GM04504 (cell line): ENCODE measurements around the gene LRIT1.

ENCODE experiments used
- DNase-seq: peaks from one replicate; pipeline ENCODE4 v3.0.0-alpha.2; 2012; ENCODE audit warnings: low read depth

LRIT1 gene

DNA sequence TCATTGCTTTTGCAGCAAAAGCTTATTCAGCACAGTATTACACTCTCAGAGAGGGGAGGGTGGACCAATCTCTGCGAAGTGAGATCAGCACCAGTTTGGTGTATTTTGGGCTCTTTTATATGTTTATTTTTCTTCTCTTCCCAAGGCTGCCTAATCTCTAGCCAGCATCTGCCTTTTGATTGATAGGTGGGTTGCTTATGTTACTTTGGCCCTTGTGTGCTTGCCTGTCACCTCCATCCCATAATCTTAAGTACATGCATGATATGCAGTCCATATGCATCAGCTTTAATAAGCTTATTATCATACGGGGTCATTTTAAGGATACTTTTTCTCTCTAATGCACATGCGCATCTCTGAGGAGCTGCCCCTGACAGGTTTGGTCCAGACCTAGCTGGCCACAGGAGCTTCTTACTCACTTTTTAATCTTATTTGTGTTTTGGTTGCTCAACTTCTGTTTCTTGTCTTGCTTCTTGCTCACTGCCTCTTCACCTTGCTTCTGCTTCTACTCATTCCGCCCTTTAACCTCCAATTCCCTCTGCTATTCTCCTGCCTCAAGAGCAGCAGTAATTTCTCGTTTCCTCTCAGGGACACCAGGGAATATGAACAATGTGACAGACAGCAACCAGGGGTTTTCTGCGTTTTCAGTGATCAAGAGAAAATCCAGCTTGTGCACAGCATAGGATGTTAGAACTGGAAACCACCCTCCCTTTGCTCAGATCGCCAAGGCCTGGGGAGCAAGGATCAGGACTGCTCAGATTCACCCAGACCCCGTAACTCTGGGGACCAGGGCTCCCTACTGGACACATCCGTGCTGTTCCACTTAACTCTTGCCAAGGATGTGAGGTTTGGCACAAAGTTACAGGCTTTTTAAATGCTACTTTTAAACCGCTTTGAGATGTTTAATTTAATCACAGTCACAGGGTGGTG, 13.5 kb upstream of the LRIT1 start:
- no peak for DNase-seq

DNA sequence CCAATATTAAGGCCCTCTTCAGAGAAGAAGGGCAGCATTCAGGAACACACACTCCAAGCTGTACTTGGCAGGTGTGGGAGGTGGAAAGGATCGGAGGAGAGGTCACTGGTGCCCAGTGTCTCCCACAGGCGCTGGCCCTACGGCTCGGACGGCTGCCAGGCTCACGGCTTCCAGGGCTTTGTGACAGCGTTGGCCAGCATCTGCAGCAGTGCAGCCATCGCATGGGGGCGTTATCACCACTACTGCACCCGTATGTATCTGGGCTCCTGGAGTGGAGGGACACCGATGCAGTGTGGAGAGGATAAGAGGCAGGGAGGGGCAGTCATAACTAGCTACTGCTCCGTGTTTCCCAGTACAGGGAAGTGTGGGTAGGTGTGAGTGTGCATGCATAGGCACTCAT, 7.4 kb upstream of the LRIT1 start:
- no peak for DNase-seq

DNA sequence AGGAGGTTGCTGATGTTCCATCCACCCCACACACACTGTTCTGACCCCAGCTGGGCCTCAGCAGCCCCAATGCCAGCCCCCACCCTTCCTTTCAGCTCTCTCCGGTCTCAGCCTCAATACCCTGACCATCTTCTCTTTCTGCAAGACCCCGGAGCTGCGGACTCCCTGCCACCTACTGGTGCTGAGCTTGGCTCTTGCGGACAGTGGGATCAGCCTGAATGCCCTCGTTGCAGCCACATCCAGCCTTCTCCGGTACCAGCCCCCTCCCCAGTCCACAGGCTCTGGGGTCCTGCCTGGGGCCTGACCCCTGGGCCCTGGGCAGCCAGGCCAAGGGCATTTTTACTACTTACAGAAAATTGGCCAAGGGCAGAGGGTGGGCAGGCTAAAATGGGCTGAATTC, 6.2 kb upstream of the LRIT1 start:
- DNase-seq: no peak

DNA sequence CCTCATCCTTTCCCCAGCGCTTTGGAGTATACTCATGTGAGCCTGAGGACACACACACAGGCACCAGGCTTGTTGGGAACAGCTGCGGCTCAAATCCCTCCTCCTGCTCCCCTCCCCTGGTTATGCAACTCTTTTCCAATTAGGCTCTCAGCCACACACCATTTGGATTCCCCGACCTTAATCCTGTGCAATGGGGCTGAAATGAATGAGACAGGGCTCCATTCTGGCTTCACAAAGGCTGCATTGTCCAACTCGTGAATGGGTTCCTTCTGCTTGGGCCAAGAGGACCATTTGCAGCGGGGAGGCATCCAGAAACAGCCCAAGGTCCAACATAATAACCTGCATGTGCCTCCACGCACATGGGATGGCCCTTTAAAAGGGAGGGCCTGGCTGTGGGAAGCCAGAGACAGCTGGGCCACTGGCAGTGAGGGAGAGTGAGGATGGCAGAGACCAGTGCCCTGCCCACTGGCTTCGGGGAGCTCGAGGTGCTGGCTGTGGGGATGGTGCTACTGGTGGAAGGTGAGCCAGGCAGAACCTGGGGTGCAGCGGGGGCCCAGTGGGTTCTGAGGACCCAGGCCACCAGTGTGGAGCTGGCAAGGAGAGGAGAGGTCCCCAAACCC, 3.4 kb upstream of the LRIT1 start, which contains the start of gene RGR:
TSS of gene RGR (plus strand) at position 403 of the 620 bp plus-strand sequence. CDS start at position 441, 38 bp downstream.
- DNase-seq: no peak

DNA sequence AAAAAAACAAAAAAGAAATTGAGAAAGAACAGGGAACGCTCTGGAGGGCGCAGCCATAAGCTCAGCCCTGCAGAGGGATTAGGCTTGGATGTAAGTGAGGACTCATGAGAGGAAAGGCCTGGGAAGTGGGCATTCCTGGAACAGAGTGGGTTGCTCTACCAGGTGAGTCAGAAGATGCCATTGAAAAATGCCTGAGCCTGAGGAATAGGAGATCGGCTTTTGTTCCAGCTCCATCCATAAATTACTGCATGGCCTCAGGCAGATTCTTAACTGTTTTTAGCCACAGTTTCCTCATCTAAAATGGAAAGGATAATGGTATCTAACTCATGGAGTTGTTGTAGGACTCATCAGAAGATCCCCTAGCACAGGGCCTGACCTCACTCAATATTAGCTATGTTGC, 2.4 kb upstream of the LRIT1 start:
- no peak for DNase-seq

DNA sequence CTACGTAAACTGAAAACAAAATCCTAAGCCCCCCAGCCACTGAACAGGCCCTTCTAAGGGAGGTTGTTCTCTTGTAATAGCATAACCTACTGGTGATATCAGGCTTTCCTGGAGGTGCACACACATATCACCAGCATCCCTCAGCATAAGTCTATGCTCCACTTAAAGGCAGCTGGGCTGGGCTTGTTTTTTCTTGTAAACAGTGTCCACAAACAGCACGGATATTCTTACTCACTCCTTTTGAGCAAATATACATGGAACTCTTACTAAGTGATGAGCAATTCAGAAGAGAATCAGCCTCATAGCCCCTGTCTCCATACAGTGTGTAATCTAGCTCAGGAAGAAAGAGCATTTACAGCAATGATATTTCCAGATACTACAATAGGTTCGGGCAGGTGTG, 2.4 kb downstream of the LRIT1 start:
- DNase-seq: no peak

DNA sequence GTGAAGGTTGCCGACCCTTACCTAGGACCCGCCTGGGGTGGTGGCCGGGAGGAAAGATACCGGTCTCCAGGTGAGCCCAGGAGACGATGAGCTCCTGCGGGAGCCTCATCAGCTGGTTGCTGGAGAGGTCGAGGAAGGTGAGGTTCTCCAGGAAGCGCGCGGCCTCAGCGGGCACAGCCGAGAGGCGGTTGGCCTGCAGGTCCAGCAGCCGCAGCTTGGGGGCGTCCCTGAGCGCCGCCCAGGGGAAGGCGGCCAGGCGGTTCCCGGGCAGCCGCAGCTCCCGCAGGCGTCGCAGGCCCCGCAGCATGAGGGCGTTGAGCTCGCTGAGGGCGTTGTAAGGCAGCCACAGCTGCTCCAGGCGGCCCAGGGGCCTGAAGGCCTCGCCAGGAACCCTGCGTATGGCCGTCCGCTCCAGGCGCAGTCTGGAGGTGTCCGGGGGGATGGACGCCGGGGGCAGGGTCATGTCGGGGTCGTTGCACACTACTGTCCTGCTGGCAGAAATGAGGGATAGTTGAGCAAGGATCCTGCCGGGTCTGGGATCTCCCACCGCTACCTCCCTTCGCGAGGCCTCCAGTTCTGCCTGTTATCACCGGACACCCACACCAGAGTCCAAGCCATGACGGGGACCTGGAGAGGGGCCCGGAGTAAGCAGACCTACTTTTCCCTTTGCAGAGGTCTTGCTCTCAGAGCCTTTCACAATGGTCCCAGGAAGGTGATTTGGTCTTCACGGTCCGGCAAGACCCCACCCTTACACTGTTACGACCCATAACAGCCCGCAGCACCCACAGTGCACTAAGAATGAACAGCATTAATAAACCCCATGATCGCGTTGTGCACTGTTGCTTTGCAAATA, 3.9 kb downstream of the LRIT1 start:
- no peak for DNase-seq

DNA sequence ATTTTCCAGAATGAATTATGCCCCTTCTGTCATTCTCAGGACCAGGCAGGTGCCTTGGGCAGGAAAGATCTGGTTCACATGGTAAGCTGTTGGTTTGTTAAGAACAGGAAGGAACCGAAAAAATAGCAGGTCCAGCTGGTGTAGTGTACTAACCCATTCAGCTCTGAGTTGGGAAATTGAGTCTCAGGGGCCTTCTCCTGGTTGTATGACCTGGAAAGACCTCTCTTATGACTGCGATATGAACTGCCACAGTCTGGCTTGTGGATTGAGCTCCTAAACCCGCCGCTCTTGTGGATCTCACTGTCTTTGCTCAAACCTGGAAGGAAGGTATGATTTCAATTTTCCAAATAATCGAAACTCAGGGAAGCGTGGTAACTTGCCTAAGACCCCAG, 4.5 kb downstream of the LRIT1 start:
- no peak for DNase-seq

DNA sequence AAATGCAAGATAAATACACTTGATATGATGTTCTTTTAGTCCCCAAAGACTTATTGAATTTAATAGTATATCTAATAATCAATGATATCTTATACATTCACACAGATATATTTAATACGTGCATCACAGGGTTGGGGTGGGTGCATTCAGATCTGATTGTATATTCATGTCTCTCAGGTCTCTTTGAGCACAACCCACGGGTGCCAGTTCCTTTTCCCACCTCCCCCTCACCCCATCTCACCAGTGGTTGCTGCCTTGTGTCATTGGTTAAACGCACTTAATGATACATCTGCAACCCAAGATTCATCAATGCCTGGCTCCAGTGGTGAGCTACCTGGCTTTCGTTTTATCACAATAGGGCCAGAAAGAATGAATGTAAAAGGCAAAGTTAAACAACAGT, 6.2 kb downstream of the LRIT1 start:
- no peak for DNase-seq

DNA sequence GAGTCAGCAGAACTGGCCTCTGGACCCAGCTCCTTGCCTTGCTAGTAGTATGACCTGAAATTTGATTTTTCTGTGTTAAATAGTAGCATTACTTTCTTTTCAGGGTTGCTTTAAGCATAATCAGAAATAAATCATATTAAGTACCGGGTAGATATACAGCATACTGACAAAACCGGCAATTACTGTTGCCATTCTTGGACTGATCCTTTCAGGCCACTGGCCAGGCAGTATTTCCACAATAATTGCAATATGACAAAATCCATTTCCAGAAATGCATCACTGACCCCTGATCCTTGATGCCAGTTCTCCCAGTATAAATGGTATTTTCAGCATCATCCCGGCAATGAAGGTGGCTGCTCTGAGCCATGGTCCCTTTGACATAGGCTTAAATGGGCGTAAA, 6.9 kb downstream of the LRIT1 start:
- DNase-seq: no peak

DNA sequence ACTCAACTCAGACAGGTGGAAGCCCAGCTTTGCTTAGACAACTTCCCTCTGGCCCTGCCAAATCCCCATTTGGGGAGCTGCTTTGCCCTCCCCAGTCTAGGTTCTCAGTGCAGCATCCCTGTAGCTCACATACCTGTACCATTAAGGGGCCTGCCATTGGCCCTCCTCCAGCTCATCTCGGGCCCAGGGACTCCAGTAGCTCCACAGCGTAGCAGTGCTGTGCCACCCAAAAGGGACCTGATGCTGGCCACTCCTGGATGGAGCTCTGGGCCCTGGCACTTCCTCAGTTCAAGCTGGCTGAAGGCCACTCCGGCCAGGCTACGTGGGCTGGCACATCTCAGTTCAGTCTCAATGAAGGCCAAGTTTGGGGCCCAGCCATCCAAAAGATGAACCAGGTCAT, 7.4 kb downstream of the LRIT1 start:
- DNase-seq: no peak

DNA sequence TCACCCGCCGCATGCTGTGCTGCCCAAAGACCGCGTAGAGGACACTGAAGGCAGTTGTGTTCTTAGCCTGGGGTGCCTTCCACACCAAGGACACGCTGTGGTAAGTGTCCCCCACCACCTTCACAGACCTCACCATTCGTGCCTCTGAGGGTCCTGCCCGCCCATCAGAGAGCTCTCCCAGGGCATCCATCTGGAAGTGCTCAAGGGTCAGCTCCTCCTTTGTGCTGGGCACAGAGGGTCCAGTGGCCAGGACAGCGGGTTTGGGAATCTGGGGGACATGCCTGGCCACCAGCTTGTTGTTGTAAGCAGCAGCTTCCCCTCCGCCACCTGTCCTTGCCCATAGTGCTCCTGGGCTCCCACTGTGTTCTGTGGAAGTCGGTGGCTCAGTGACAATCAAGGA, 9.0 kb downstream of the LRIT1 start:
- no peak for DNase-seq

DNA sequence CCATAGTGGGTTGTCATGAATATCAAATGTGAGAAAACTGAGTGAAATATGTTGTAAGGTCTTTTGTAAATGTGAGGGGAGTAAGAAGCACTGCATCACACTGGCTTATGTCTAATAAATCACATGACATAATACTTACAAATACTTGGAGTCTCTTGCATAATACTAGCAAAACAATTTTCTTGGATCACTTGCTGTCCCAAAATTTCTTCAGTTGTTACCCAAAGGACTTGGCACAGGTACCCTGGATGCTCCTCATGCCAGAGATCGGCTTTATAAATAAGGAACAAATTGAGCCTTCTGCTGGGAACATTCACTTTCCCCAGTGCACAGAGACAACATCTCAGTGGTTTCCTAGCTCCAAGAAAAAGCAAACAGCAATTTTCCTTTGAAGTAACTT, 11.0 kb downstream of the LRIT1 start:
- DNase-seq: no peak

DNA sequence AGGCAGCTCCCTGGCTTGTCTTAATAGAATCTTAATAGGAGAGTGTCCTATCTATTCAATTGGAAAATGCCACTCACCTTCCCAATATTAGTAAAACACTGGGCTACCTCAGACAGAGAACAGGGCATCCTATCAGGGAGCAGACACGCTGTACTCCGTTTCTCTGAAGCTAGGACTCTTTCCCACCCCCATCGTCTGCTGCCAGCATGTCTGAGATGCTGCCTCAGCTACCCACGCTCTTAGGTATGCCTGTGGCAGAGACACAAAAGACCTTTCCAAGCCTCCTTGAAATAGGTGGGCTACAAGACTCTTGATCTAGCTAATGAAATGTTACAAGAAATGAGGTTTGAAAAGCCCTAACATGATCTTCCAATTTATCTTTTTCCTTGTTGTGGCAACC, 13.5 kb downstream of the LRIT1 start:
- no peak for DNase-seq

DNA sequence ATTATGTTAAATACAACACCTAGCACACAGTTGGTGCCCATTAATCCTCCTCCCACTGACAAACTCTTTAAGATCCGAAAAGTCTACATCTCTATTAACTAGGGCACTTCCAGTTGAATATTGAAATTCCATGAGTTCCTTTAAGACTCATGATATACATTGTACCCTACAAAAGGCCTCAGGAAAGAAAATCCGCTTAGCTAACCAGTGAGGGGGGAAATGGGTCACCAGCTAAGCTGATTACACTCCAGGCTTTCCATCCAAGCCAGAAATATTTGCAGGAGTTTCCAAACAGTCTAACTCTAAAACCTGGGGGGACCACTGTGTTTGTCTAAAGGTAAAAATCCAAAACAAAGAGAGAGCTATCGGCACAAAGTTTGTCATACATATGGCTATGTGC, 14.7 kb downstream of the LRIT1 start:
- no peak for DNase-seq

DNA sequence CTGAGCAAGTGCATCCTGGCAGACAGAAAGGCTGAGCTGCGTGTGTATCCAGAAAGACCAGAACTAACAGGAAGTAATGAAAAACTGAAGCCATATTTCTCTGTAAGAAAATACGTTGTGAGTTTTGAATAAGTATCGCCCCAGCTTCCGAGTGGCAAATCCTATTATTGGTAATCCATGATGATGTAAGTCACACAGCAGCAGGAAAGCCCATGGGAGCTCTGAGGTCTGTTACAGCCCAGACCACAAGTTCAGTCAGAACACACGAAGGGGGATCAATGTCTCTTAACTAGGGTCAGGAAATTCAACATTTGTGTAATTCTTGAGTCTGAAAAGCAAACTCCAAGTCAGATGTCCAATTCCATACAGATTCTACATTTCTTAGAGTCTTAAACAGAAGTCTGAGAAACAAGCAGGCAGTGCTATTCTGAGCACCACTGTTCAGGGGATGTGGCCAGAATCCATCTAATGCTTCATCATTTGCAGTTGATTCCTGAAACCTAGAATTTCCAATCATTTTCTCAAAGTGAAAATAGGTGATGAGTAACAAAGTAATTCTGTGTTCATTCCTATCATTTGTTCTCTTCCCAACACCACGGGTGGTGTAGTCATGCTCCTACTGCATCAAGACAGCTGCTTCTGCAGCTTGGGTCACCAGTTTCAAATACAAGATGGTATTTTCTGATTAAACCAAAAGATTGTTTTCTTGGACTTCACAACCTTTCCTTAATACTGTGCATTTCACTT, 15.7 kb downstream of the LRIT1 start, which contains the start of gene LRIT2:
TSS of gene LRIT2 (minus strand) at position 118 of the 747 bp plus-strand sequence. CDS start at position 94, 24 bp downstream.
- DNase-seq: no peak

DNA sequence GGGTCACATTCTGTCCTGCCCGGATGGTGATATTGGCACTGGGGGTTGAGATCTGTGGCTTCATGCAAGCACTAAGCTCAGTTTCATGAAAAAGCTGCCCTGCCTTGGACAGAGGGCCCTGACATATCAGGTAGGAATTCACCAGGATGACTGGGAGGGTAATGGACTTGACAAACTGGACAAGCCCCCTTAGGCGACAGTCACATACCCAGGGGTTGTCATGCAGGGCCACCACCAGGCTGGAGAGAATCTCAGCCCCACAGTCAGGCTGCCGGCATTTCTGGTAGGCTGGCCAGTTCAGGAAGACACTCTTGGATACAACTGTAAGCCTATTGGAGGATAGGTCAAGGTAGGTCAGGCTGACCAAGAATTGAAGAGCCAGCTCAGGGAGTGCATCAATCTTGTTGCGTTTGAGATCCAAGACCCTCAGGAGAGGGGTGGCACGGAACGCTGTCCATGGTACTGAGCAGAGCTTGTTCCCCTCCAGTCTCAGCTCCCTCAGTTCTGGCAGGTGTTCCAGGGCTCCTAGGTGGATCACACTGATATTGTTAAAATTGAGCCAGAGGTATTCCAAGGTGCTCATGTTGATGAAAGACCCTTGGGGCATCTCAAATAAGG, 16.8 kb downstream of the LRIT1 start:
- no peak for DNase-seq

DNA sequence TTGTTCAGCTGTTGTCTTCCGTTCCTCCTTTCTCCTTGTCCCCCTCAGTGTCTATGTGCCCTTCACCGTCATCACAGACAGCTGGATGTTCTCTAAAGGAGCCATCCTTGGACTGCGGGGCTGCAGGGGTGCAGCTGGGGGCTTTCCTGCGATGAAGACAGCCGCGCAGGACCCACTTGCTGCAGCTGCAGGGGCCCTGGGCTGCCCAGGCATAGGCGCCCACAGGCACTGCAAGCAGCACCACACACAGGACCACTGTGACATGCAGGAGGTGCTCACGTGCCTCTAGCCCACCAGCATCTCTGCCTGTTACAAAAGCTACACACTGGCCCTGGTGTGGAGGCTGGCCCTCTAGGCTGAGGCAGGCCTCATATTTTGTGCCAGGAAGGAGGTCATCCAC, 19.4 kb downstream of the LRIT1 start:
- DNase-seq: no peak

DNA sequence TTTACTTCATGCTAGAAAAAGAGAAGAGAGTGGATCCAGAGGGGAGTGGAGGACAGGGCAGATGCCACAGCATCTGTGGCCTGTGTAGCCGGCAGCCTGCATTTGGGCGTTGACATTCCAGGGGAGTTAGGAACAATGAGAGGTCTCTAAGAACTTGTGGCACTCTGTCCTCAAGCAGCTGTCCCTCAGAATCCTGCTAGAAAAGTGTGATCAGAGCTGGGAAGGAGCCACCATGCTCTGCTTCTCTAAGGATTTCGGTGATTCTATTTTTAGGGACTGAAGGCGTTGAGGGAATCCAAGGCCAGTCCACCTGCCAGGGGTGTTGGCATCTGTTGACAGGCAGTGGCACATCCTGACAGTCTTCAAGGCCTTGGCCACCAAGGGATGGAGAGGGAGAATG, 23.6 kb downstream of the LRIT1 start:
- DNase-seq: no peak

DNA sequence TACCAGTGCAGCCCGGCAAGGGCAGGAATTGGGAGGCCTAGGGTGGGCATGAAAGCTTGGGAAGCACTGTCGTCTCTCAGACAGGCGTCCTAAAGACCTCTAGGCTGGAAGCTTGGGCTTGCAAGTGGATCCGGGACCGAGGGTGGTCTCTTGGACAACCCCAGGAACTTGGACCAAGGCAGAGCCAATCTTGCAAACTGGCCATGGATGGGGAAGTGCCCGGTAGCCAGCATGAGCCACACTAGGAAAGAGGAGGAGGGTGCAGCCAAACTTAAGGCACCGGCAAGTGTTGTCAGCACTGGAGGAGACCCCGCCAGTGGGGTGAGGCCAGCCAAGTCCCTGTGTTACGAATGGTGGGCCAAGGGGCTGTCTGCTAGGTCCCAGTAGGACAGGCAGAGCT, 24.5 kb downstream of the LRIT1 start:
- DNase-seq: no peak

DNA sequence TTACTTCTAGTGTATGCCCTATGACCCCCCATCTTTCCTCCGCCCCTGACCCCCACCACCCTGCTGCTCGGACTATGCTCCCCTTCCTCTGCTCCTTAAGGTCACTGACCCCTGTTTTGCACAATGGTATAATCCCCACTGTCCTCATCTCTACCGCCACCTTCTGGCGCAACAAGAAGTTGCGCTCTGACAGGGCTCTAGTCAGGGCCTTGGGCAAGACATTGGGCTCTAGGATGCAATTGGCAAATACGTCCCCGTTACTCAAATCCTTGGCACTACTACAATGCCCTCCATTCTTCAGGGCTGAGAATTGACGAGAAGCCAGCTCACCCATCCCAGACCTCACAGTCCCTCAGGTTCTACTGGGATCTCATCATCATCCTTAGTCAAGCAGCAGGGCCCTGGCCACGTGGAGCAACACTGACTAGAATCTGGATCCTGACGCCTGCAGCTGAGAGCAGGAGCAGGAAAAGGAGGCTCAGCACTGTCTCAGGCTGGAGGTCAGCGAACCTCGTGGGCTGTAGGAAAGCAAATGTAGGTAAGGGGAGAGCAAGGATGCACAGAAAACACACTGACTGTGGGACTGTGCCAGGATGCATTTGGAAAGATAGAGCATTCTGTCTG, 26.6 kb downstream of the LRIT1 start:
- DNase-seq: no peak
